ENCODE results near the gene FAM131B.

DNA sequence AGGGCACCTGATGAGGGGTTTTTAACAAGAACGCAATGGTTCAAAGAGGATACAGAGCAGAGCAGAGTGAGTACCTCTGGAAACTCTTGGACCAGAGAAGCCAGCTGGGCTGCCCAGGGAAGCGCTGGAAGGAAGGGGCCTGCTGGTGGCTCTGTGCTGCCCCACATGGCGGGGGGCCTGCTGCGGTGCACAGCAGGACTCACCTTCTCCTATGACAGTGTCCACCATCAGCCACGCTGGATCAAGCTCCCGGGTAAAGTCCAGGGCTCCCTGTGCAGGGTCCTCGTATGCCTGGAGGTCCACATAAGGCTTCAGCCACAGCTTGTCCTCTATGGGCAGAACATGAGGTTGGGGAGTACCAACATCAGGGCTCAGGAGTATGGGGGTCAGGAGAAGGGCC, 33.7 kb upstream of the FAM131B start:
- no peak for TF ChIP-seq POLR2AphosphoS5 (IDR thresholded peaks at IDR 0.05; ENCODE audit: low read depth)
- TF ChIP-seq, protein P1, sequence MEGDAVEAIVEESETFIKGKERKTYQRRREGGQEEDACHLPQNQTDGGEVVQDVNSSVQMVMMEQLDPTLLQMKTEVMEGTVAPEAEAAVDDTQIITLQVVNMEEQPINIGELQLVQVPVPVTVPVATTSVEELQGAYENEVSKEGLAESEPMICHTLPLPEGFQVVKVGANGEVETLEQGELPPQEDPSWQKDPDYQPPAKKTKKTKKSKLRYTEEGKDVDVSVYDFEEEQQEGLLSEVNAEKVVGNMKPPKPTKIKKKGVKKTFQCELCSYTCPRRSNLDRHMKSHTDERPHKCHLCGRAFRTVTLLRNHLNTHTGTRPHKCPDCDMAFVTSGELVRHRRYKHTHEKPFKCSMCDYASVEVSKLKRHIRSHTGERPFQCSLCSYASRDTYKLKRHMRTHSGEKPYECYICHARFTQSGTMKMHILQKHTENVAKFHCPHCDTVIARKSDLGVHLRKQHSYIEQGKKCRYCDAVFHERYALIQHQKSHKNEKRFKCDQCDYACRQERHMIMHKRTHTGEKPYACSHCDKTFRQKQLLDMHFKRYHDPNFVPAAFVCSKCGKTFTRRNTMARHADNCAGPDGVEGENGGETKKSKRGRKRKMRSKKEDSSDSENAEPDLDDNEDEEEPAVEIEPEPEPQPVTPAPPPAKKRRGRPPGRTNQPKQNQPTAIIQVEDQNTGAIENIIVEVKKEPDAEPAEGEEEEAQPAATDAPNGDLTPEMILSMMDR (IDR thresholded peaks at IDR 0.05; ENCODE audit: insufficient read depth, low read length) = no peak
- TF ChIP-seq, protein P2, sequence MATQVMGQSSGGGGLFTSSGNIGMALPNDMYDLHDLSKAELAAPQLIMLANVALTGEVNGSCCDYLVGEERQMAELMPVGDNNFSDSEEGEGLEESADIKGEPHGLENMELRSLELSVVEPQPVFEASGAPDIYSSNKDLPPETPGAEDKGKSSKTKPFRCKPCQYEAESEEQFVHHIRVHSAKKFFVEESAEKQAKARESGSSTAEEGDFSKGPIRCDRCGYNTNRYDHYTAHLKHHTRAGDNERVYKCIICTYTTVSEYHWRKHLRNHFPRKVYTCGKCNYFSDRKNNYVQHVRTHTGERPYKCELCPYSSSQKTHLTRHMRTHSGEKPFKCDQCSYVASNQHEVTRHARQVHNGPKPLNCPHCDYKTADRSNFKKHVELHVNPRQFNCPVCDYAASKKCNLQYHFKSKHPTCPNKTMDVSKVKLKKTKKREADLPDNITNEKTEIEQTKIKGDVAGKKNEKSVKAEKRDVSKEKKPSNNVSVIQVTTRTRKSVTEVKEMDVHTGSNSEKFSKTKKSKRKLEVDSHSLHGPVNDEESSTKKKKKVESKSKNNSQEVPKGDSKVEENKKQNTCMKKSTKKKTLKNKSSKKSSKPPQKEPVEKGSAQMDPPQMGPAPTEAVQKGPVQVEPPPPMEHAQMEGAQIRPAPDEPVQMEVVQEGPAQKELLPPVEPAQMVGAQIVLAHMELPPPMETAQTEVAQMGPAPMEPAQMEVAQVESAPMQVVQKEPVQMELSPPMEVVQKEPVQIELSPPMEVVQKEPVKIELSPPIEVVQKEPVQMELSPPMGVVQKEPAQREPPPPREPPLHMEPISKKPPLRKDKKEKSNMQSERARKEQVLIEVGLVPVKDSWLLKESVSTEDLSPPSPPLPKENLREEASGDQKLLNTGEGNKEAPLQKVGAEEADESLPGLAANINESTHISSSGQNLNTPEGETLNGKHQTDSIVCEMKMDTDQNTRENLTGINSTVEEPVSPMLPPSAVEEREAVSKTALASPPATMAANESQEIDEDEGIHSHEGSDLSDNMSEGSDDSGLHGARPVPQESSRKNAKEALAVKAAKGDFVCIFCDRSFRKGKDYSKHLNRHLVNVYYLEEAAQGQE (IDR thresholded peaks at IDR 0.05; ENCODE audit: insufficient replicate concordance, low read depth) = no peak
